Neuronal stem cell (in vitro differentiated cells): ENCODE data around the gene CMTR2.

Source experiments
- DNase-seq: peaks from one replicate; pipeline ENCODE4 v3.0.0-alpha.2; 2013; ENCODE audit warnings: low spot score
- H2AFZ ChIP-seq: one replicate; pipeline ENCODE4 v1.6.1; 2013; ENCODE audit warnings: mild to moderate bottlenecking, low read length, inconsistent platforms
- H2AK5ac ChIP-seq: 2 replicates; pipeline ENCODE4 v1.6.1; 2013; ENCODE audit warnings: low read depth, mild to moderate bottlenecking, inconsistent platforms, low read length, moderate library complexity, mixed read lengths
- H2BK120ac ChIP-seq: 2 replicates; pipeline ENCODE4 v1.6.1; 2013; ENCODE audit warnings: low read depth, mild to moderate bottlenecking, inconsistent platforms, low read length, moderate library complexity, mixed read lengths
- H2BK12ac ChIP-seq: one replicate; pipeline ENCODE4 v1.6.1; 2013; ENCODE audit warnings: low read length, inconsistent platforms
- H2BK15ac ChIP-seq: 2 replicates; pipeline ENCODE4 v1.6.1; 2013; ENCODE audit warnings: mild to moderate bottlenecking, low read length, inconsistent platforms, mixed read lengths
- H2BK5ac ChIP-seq: one replicate; pipeline ENCODE4 v1.6.1; 2013; ENCODE audit warnings: inconsistent platforms, mild to moderate bottlenecking, low read length, moderate library complexity
- H3K14ac ChIP-seq: one replicate; pipeline ENCODE4 v1.6.1; 2013; ENCODE audit warnings: low read length, inconsistent platforms
- H3K18ac ChIP-seq: 2 replicates; pipeline ENCODE4 v1.6.1; 2013; ENCODE audit warnings: low read length, inconsistent platforms
- H3K23ac ChIP-seq: 2 replicates; pipeline ENCODE4 v1.6.1; 2013; ENCODE audit warnings: low read depth, mild to moderate bottlenecking, mixed read lengths, low read length, inconsistent platforms; ENCODE audit not compliant: poor library complexity
- H3K27ac ChIP-seq: replicated peaks from 3 replicates; pipeline ENCODE4 v1.5.1; 2013; ENCODE audit warnings: low read length, inconsistent platforms
- H3K27me3 ChIP-seq, 3 experiments: 2 replicates each; pipeline ENCODE4 v1.6.1; 2013; ENCODE audit warnings: low read length in 3 of 3, mild to moderate bottlenecking in 2 of 3, inconsistent platforms in 1 of 3, low read depth in 1 of 3, mixed read lengths in 1 of 3, moderate library complexity in 1 of 3; ENCODE audit not compliant: control insufficient read depth in 3 of 3, insufficient read depth in 3 of 3
- H3K36me3 ChIP-seq, 2 donors: replicated peaks in 1 of 2; 2 replicates each; pipeline ENCODE4 v1.6.1; 2013; ENCODE audit warnings: low read length in 2 of 2; ENCODE audit not compliant: control insufficient read depth in 2 of 2, insufficient read depth in 2 of 2
- H3K4ac ChIP-seq: 2 replicates; pipeline ENCODE4 v1.6.1; 2013; ENCODE audit warnings: inconsistent platforms, mild to moderate bottlenecking, low read length, moderate library complexity
- H3K4me1 ChIP-seq, 2 donors: 1 replicate in 1 of 2; 2 replicates in 1 of 2; pipeline ENCODE4 v1.6.1; 2013; ENCODE audit warnings: low read length in 2 of 2, low read depth in 1 of 2; ENCODE audit not compliant: control insufficient read depth in 2 of 2, insufficient read depth in 1 of 2
- H3K4me2 ChIP-seq: one replicate; pipeline ENCODE4 v1.6.1; 2013; ENCODE audit warnings: mild to moderate bottlenecking, low read length, inconsistent platforms; ENCODE audit not compliant: insufficient read depth, poor library complexity, severe bottlenecking
- H3K4me3 ChIP-seq, 2 donors: 2 replicates each; pipeline ENCODE4 v1.5.1; 2013; ENCODE audit warnings: low read length in 2 of 2, mild to moderate bottlenecking in 2 of 2, inconsistent platforms in 1 of 2, moderate library complexity in 1 of 2
- H3K79me1 ChIP-seq: one replicate; pipeline ENCODE4 v1.6.1; 2013; ENCODE audit warnings: low read depth, mild to moderate bottlenecking, inconsistent platforms, low read length, moderate library complexity
- H3K9ac ChIP-seq: one replicate; pipeline ENCODE4 v1.6.1; 2013; ENCODE audit warnings: mild to moderate bottlenecking, low read depth, low read length, inconsistent platforms; ENCODE audit not compliant: poor library complexity
- H3K9me3 ChIP-seq, 2 donors: replicated peaks in 1 of 2; 2 replicates each; pipeline versions ENCODE3 to v1.6.1; 2013; ENCODE audit warnings: low read length in 2 of 2, mild to moderate bottlenecking in 2 of 2, inconsistent platforms in 1 of 2, low read depth in 1 of 2, mixed read lengths in 1 of 2, moderate library complexity in 1 of 2; ENCODE audit not compliant: control insufficient read depth in 2 of 2, insufficient read depth in 1 of 2
- H4K8ac ChIP-seq: one replicate; pipeline ENCODE4 v1.6.1; 2013; ENCODE audit warnings: low read depth, mild to moderate bottlenecking, inconsistent platforms, low read length, moderate library complexity
- H4K91ac ChIP-seq: one replicate; pipeline ENCODE4 v1.6.1; 2013; ENCODE audit warnings: low read length, low read depth, mild to moderate bottlenecking, inconsistent platforms; ENCODE audit not compliant: poor library complexity
- WGBS, 2 donors: extraction: QIAGEN DNeasy Blood & Tissue Kit; methylation state at CpG; one replicate each; pipeline ENCODE4 v1.1.7; 2013; ENCODE audit warnings: missing lambda C conversion rate in 2 of 2, mixed read lengths in 1 of 2; ENCODE audit not compliant: insufficient read length in 2 of 2, insufficient replicate concordance in 1 of 2; ENCODE audit errors: extremely low coverage in 2 of 2; 5-methylcytosine and 5-hydroxymethylcytosine counted together

Gene CMTR2

GRCh38 chr16:71264299-71264698 is 24.9 kb downstream of the CMTR2 start:
- Histone ChIP-seq H3K9ac (no peak overlapping the region), H2BK5ac (no peak overlapping the region), H3K14ac (no peak overlapping the region), H3K4me2 (no peak overlapping the region), H2BK120ac (no peak overlapping the region), H3K23ac (no peak overlapping the region), H3K27me3 (no peaks in the 10 kb centered on the region), H3K4me3 (no peak overlapping the region), H2AK5ac (no peak overlapping the region), H3K18ac (no peak overlapping the region), H2AFZ (no peak overlapping the region), H3K27ac (no peak overlapping the region), H2BK12ac (no peak overlapping the region), H3K4ac (no peak overlapping the region), H3K36me3 (no peaks in the 10 kb centered on the region), H2BK15ac (no peak overlapping the region), H4K91ac (no peak overlapping the region), H4K8ac (no peak overlapping the region), H3K4me1 (no peaks in the 10 kb centered on the region), H3K9me3 (no peaks in the 10 kb centered on the region), H3K79me1 (no peaks in the 10 kb centered on the region)
- no CpG with 5 or more reads among the region's 3 CpGs for WGBS, 2 donors
- no peak for DNase-seq

DNA sequence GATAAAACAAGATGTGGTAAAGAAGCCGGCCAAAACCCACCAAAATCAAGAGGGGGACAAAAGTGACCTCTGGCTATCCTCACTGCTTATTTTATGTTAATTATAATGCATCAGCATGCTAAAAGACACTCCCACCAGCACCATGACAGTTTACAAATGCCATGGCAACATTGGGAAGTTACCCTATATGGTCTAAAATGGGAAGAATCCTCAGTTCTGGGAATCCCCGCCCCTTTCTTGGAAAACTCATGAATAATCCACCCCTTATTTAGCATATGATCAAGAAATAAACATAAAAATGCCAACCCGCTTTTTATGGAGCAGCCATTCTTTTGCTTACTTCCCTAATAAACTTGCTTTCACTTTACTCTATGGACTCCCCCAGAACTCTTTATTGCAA is 25.6 kb downstream of the CMTR2 start:
- no peak overlapping the region for H2BK12ac ChIP-seq
- no peak overlapping the region for H3K23ac ChIP-seq
- H2AK5ac ChIP-seq: no peak overlapping the region
- H3K4me2 ChIP-seq: no peak overlapping the region
- no peak overlapping the region for H4K91ac ChIP-seq
- H3K27ac ChIP-seq: no peak overlapping the region
- H3K4ac ChIP-seq: no peak overlapping the region
- H3K9me3 ChIP-seq: no peaks in the 10 kb centered on the region
- no peak overlapping the region for H3K14ac ChIP-seq
- no peak overlapping the region for H2BK120ac ChIP-seq
- no peak overlapping the region for H2BK5ac ChIP-seq
- no peaks in the 10 kb centered on the region for H3K36me3 ChIP-seq
- no peaks in the 10 kb centered on the region for H3K27me3 ChIP-seq
- H2BK15ac ChIP-seq: no peak overlapping the region
- no peak overlapping the region for H2AFZ ChIP-seq
- H3K18ac ChIP-seq: no peak overlapping the region
- H3K9ac ChIP-seq: no peak overlapping the region
- H3K4me1 ChIP-seq: no peaks in the 10 kb centered on the region
- WGBS, 2 donors: no CpG with 5 or more reads among the region's 3 CpGs
- H3K79me1 ChIP-seq: no peaks in the 10 kb centered on the region
- H4K8ac ChIP-seq: no peak overlapping the region
- DNase-seq: no peak
- H3K4me3 ChIP-seq: no peak overlapping the region

GRCh38 chr16:71262391-71262790 is 26.8 kb downstream of the CMTR2 start:
- no peak overlapping the region for H3K4me2 ChIP-seq
- H2BK5ac ChIP-seq: no peak overlapping the region
- no peak overlapping the region for H3K14ac ChIP-seq
- no peak overlapping the region for H3K4me3 ChIP-seq
- H3K27ac ChIP-seq: no peak overlapping the region
- no peak overlapping the region for H2BK120ac ChIP-seq
- no peak overlapping the region for H4K8ac ChIP-seq
- DNase-seq: no peak
- WGBS, 2 donors: no CpG with 5 or more reads among the region's 5 CpGs
- H3K79me1 ChIP-seq: no peaks in the 10 kb centered on the region
- H2BK12ac ChIP-seq: no peak overlapping the region
- no peaks in the 10 kb centered on the region for H3K9me3 ChIP-seq
- H3K18ac ChIP-seq: no peak overlapping the region
- no peak overlapping the region for H3K4ac ChIP-seq
- no peak overlapping the region for H2AK5ac ChIP-seq
- H3K36me3 ChIP-seq: no peaks in the 10 kb centered on the region
- H2AFZ ChIP-seq: no peak overlapping the region
- H3K27me3 ChIP-seq: peaks cover 0 to 3% (median 0%) of the 10 kb centered on the region in 3 experiments
- no peak overlapping the region for H3K23ac ChIP-seq
- H2BK15ac ChIP-seq: no peak overlapping the region
- no peak overlapping the region for H4K91ac ChIP-seq
- no peaks in the 10 kb centered on the region for H3K4me1 ChIP-seq
- H3K9ac ChIP-seq: no peak overlapping the region

- Histone ChIP-seq H2BK5ac (no peak overlapping the region), H2AK5ac (no peak overlapping the region), H2AFZ (no peak overlapping the region), H3K23ac (no peak overlapping the region), H3K27ac (no peak overlapping the region), H3K9me3 (no peaks in the 10 kb centered on the region), H3K79me1 (no peaks in the 10 kb centered on the region), H3K4me2 (no peak overlapping the region), H4K8ac (no peak overlapping the region), H2BK12ac (no peak overlapping the region), H2BK120ac (no peak overlapping the region), H3K4me3 (no peak overlapping the region), H3K36me3 (no peaks in the 10 kb centered on the region), H2BK15ac (no peak overlapping the region), H3K14ac (no peak overlapping the region), H3K4me1 (peaks cover 0 to 3% of the 10 kb centered on the region in 2 donors), H4K91ac (no peak overlapping the region), H3K9ac (no peak overlapping the region), H3K4ac (no peak overlapping the region), H3K18ac (no peak overlapping the region), H3K27me3 (peaks cover 0 to 8% (median 0%) of the 10 kb centered on the region in 3 experiments)
- DNase-seq: no peak
Observed at GRCh38 chr16:71260995-71261394, 28.2 kb downstream of the CMTR2 start.
